ENCODE data around the gene SEMA3E.

The SEMA3E gene

GRCh38 chr7:83640731-83641537 lies 8.0 kb downstream of the SEMA3E start:
- no peak for DNase-seq

GRCh38 chr7:83640240-83640639 lies 8.7 kb downstream of the SEMA3E start:
- no peak for DNase-seq

GRCh38 chr7:83633516-83633915 lies 15.4 kb downstream of the SEMA3E start:
- no peak for DNase-seq

- no peak for DNase-seq
Observed at GRCh38 chr7:83629117-83629880, 19.6 kb downstream of the SEMA3E start.

- no peak for DNase-seq
Observed at GRCh38 chr7:83617858-83618257, 31.1 kb downstream of the SEMA3E start.

- no peak for DNase-seq
Observed at GRCh38 chr7:83614112-83614511, 34.8 kb downstream of the SEMA3E start.

- DNase-seq: no peak
Observed at GRCh38 chr7:83613232-83613631, 35.7 kb downstream of the SEMA3E start.

GRCh38 chr7:83611776-83612175 lies 37.2 kb downstream of the SEMA3E start:
- DNase-seq: no peak

GRCh38 chr7:83610649-83611304 lies 38.2 kb downstream of the SEMA3E start:
- DNase-seq: no peak

GRCh38 chr7:83608716-83609115 lies 40.2 kb downstream of the SEMA3E start:
- no peak for DNase-seq

- no peak for DNase-seq
Observed at GRCh38 chr7:83603649-83604048, 45.3 kb downstream of the SEMA3E start.

GRCh38 chr7:83599131-83599530 lies 49.8 kb downstream of the SEMA3E start:
- DNase-seq: no peak

- DNase-seq: peak; percentile 83 to 95
Observed at GRCh38 chr7:83593921-83594475, 54.9 kb downstream of the SEMA3E start.

- no peak for DNase-seq
Observed at GRCh38 chr7:83588602-83589240, 60.2 kb downstream of the SEMA3E start.

- peak in 1 of 2 experiments; percentile 14 for DNase-seq
Observed at GRCh38 chr7:83586281-83586680, 62.7 kb downstream of the SEMA3E start.

- no peak for DNase-seq
Observed at GRCh38 chr7:83581667-83582435, 67.1 kb downstream of the SEMA3E start.

- DNase-seq: peak in 1 of 2 experiments; percentile 13
Observed at GRCh38 chr7:83579740-83580139, 69.2 kb downstream of the SEMA3E start.

- DNase-seq: peak in 1 of 2 experiments; percentile 11
Observed at GRCh38 chr7:83575436-83575835, 73.5 kb downstream of the SEMA3E start.

- DNase-seq: no peak
Observed at GRCh38 chr7:83574616-83575015, 74.3 kb downstream of the SEMA3E start.

- no peak for DNase-seq
Observed at GRCh38 chr7:83562960-83563359, 86.0 kb downstream of the SEMA3E start.

GRCh38 chr7:83562289-83562688 lies 86.7 kb downstream of the SEMA3E start:
- DNase-seq: no peak

GRCh38 chr7:83559887-83560286 lies 89.1 kb downstream of the SEMA3E start:
- DNase-seq: no peak
